Heart right ventricle (tissue), 12 donors: ENCODE results near the gene TPX2. TPM values are rescaled to one million over a fixed set of nuclear protein-coding genes. Genes with fewer than 3 reads are reported as not detected.

ENCODE experiments used
- polyA plus RNA-seq, 2 donors: library from polyadenylated mRNA; stranded (reverse); fragments of 200-250 nt; gene quantifications; one replicate each; pipeline ENCODE4 v1.2.3, GENCODE V29; 2013
- total RNA-seq, 10 donors: library from RNA; stranded (reverse); fragmentation: NEBNext Ultra II Directional in 3 of 10; extraction: Animal tissue kit (Norgen Biotek cat#: 25700) in 3 of 10; gene quantifications; one replicate each; pipeline versions ENCODE4 v1.2.1 to v1.2.4, GENCODE V29; 2021 to 2023
- donor health status: ischemic (EF 13 %, LVEDD 7.1; RV severe dilation, severe dysfunction).
- donor health status: healthy with polysubstance abuse.
- donor health status: DM: no; HTN: yes; CAD: no.
- donor health status: DM: no; HTN: no; CAD: no.
- donor health status: ischemic (EF 25% LVEDD 6.9; RV normal size, moderate dysfunction).
- donor health status: ischemic (EF 25% LVEDD 5.7; RV mildly dilated, moderate dysfunction).
- donor health status: healthy.
- donor health status: nonischemic (EF 11% LVEDD 7.7; RV severe dilation, severe dysfunction).
- donor health status: DM: yes; HTN: yes; CAD: no.
- donor health status: PGD.
- donor health status: ischemic (EF 29% LVEDD 5.4; RV normal size, mild dysfunction).
- donor health status: nonischemic (EF 23%, LVEDD 6.1; RV moderate dilation, normal function).

The TPX2 gene
- total and polyA plus RNA-seq, 12 donors: 0.17 to 9.6 (median 0.78) TPM

Other genes starting within 250 kb of the TPX2 start
- 10 to 100 TPM; 27.5 to 71.6 (median 33.5) TPM for gene HM13, start 224.8 kb upstream of the TPX2 start, total RNA-seq
- 100 to 1,000 TPM in 1 of 2 donors, 10 to 100 TPM in 1; 65.1 to 102 TPM for gene HM13, start 224.8 kb upstream of the TPX2 start, polyA plus RNA-seq
- 100 to 1,000 TPM in 7 of 10 donors, 10 to 100 TPM in 3; 42.8 to 204 (median 109) TPM for gene ID1, start 134.0 kb upstream of the TPX2 start, total RNA-seq
- 100 to 1,000 TPM; 230 to 551 TPM for gene ID1, start 134.0 kb upstream of the TPX2 start, polyA plus RNA-seq
- 10 to 100 TPM in 3 of 10 donors, 1 to 10 TPM in 7; 3.8 to 20.1 (median 7.5) TPM for gene COX4I2, start 101.4 kb upstream of the TPX2 start, total RNA-seq
- gene COX4I2, start 101.4 kb upstream of the TPX2 start, polyA plus RNA-seq: 100 to 1,000 TPM in 1 of 2 donors, 10 to 100 TPM in 1; 30.4 to 103 TPM
- 10 to 100 TPM; 34.7 to 97.4 (median 45.9) TPM for gene BCL2L1, start 16.4 kb upstream of the TPX2 start, total RNA-seq
- gene BCL2L1, start 16.4 kb upstream of the TPX2 start, polyA plus RNA-seq: 100 to 1,000 TPM in 1 of 2 donors, 10 to 100 TPM in 1; 35.2 to 128 TPM
- 1 to 10 TPM in 1 of 10 donors, under 1 TPM in 8, not detected in 1; 0.06 to 2.1 (median 0.28) TPM for gene MYLK2, start 80.1 kb downstream of the TPX2 start, total RNA-seq
- under 1 TPM in 1 of 2 donors, not detected in 1; 0.16 TPM for gene MYLK2, start 80.1 kb downstream of the TPX2 start, polyA plus RNA-seq
- gene FOXS1, start 106.3 kb downstream of the TPX2 start, total RNA-seq: 1 to 10 TPM; 1.4 to 6.5 (median 2.5) TPM
- 1 to 10 TPM; 6.0 to 7.5 TPM for gene FOXS1, start 106.3 kb downstream of the TPX2 start, polyA plus RNA-seq
- 1 to 10 TPM; 1.7 to 7.2 (median 5.0) TPM for gene DUSP15, start 131.2 kb downstream of the TPX2 start, total RNA-seq
- 1 to 10 TPM in 1 of 2 donors, under 1 TPM in 1; 0.90 to 6.0 TPM for gene DUSP15, start 131.2 kb downstream of the TPX2 start, polyA plus RNA-seq
- gene TTLL9, start 131.3 kb downstream of the TPX2 start, total RNA-seq: under 1 TPM in 1 of 10 donors, not detected in 9; 0.15 TPM
- gene TTLL9, start 131.3 kb downstream of the TPX2 start, polyA plus RNA-seq: under 1 TPM; 0.03 to 0.07 TPM
- 10 to 100 TPM in 1 of 10 donors, 1 to 10 TPM in 9; 6.4 to 10.7 (median 7.5) TPM for gene PDRG1, start 212.8 kb downstream of the TPX2 start, total RNA-seq
- gene PDRG1, start 212.8 kb downstream of the TPX2 start, polyA plus RNA-seq: 10 to 100 TPM in 1 of 2 donors, 1 to 10 TPM in 1; 7.3 to 12.8 TPM
- not detected for gene XKR7, start 228.9 kb downstream of the TPX2 start, total RNA-seq
- not detected for gene XKR7, start 228.9 kb downstream of the TPX2 start, polyA plus RNA-seq